SK-N-MC (cell line): Measurements from ENCODE around the gene PRL.

Experiments
- DNase-seq: peaks from one replicate; pipeline ENCODE4 v3.0.0-alpha.2; 2011; ENCODE audit warnings: low read depth, low spot score
- H3K27ac ChIP-seq: fragments of 200-600 bp; sonication (generic); 2 replicates; pipeline ENCODE4 v1.5.1; 2016; ENCODE audit warnings: mixed run types
- H3K36me3 ChIP-seq: fragments of 200-600 bp; sonication (generic); 2 replicates; pipeline ENCODE4 v1.6.1; 2017; ENCODE audit warnings: antibody characterized with exemption, low read length, mixed read lengths; ENCODE audit not compliant: insufficient read depth
- H3K4me3 ChIP-seq: fragments of 200-600 bp; sonication (generic); 2 replicates; pipeline ENCODE4 v1.5.1; 2016
- H3K9ac ChIP-seq: fragments of 200-600 bp; sonication (generic); 2 replicates; pipeline ENCODE4 v1.8.0; 2017; ENCODE audit warnings: mixed run types, mixed read lengths; ENCODE audit not compliant: insufficient read length
- H3K9me3 ChIP-seq: fragments of 200-600 bp; sonication (generic); 2 replicates; pipeline ENCODE4 v1.6.1; 2017; ENCODE audit warnings: low read depth, mild to moderate bottlenecking, antibody characterized with exemption, low read length, moderate library complexity, mixed read lengths
- EZH2 ChIP-seq: fragments of 200-600 bp; sonication (generic); IDR thresholded peaks from one replicate; pipeline ENCODE4 v1.6.1; 2017; ENCODE audit warnings: antibody characterized with exemption
- FOXP2 ChIP-seq: optimal IDR thresholded peaks from 2 replicates; pipeline ENCODE3; 2011; ENCODE audit warnings: mild to moderate bottlenecking, moderate library complexity; ENCODE audit not compliant: insufficient read depth; ENCODE audit errors: extremely low read length, control extremely low read depth
- POLR2AphosphoS5 ChIP-seq: IDR thresholded peaks from 2 replicates; pipeline ENCODE4 v1.6.1; 2012; ENCODE audit warnings: mild to moderate bottlenecking, low read depth, low read length, borderline replicate concordance

The PRL gene

GRCh38 chr6:22238861-22239260 is 58.0 kb downstream of the PRL start:
- Histone ChIP-seq H3K36me3 (no peaks in the 10 kb centered on the region), H3K9ac (no peak overlapping the region), H3K4me3 (no peak overlapping the region), H3K27ac (no peak overlapping the region), H3K9me3 (0 out of 2 replicates have a peak, but pooled peaks cover 5% of the 10 kb centered on the region)
- TF ChIP-seq POLR2AphosphoS5 (no peak), EZH2 (no peak), FOXP2 (no peak)
- DNase-seq, result no peak

- no peak overlapping the region for H3K4me3 ChIP-seq
- TF ChIP-seq EZH2, result no peak
- no peak for TF ChIP-seq POLR2AphosphoS5
- no peak for TF ChIP-seq FOXP2
- H3K36me3 ChIP-seq, result no peaks in the 10 kb centered on the region
- DNase-seq, result no peak
- no peak overlapping the region for H3K9ac ChIP-seq
- H3K27ac ChIP-seq, result no peak overlapping the region
- H3K9me3 ChIP-seq, result 0 out of 2 replicates have a peak, but pooled peaks cover 5% of the 10 kb centered on the region
Measured at GRCh38 chr6:22237526-22237925, 59.3 kb downstream of the PRL start.
